Measurements from ENCODE around the gene G6PD. TPM values are rescaled to one million over a fixed set of nuclear protein-coding genes. Genes with fewer than 3 reads are reported as not detected.

Gene G6PD
- total RNA-seq, 4 donors from 2014 or later, result 7.4 to 24.4 (median 19.3) TPM

- no peak for TF ChIP-seq CTCF (IDR thresholded peaks at IDR 0.05)
- TF ChIP-seq POLR2A (IDR thresholded peaks at IDR 0.05), result no peak
- no peak for TF ChIP-seq POLR2AphosphoS5 (IDR thresholded peaks at IDR 0.05)
- no peak for TF ChIP-seq EP300 (IDR thresholded peaks at IDR 0.05; ENCODE audit: low read depth)
- Histone ChIP-seq H3K9me3 (no peaks in the 10 kb centered on the region), H3K36me3 (no peaks in the 10 kb centered on the region), H3K27ac (no peak overlapping the region), H3K4me1 (peaks cover 0 to 12% (median 3%) of the 10 kb centered on the region in 4 donors), H3K4me3 (no peak overlapping the region), H3K27me3 (no peaks in the 10 kb centered on the region)
- in situ Hi-C loops (cut with MboI; ENCODE audit: low pct_ligation_motif_present in 1 of 4, low pct_unique_long_range_greater_than_20kb in 1 of 4, low sequenced_read_pairs in 3 of 4) (loop anchor here in 3 of 4 donors (25.0 kb wide), 3 partner anchors 114 to 1564 kb away; partner anchors contain the start of genes DNASE1L1 (in 3 of the 3), TAFAZZIN (in 3 of the 3), HCFC1 (in 1 of the 3) and TMEM187 (in 1 of the 3)), intact Hi-C loops (cut with DNase I; ENCODE audit: low total_unique reads) (no loop called here)
- WGBS, 2 donors (ENCODE audit: low coverage in 1 of 2), result 79 to 100% methylated on average over 2 to 14 of the region's 14 CpGs
- DNase-seq, result no peak
Measured at GRCh38 chrX:154525606-154526490, 20.8 kb downstream of the G6PD start.

GRCh38 chrX:154519389-154519788, 27.3 kb downstream of the G6PD start:
- WGBS, 2 donors (ENCODE audit: low coverage in 1 of 2), result 89% methylated on average over 8 of the region's 8 CpGs; no CpG with 5 or more reads in 1 of the 2 donors
- Histone ChIP-seq H3K36me3 (no peaks in the 10 kb centered on the region), H3K4me1 (peaks cover 5 to 24% (median 12%) of the 10 kb centered on the region in 4 donors), H3K27me3 (no peaks in the 10 kb centered on the region), H3K9me3 (no peaks in the 10 kb centered on the region), H3K4me3 (no peak overlapping the region), H3K27ac (no peak overlapping the region)
- TF ChIP-seq CTCF (IDR thresholded peaks at IDR 0.05) (no peak), EP300 (IDR thresholded peaks at IDR 0.05; ENCODE audit: low read depth) (no peak), POLR2A (IDR thresholded peaks at IDR 0.05) (no peak), POLR2AphosphoS5 (IDR thresholded peaks at IDR 0.05) (no peak)
- no peak for DNase-seq
- in situ Hi-C loops (cut with MboI; ENCODE audit: low pct_ligation_motif_present in 1 of 4, low pct_unique_long_range_greater_than_20kb in 1 of 4, low sequenced_read_pairs in 3 of 4) (no loop called here), intact Hi-C loops (cut with DNase I; ENCODE audit: low total_unique reads) (no loop called here)

GRCh38 chrX:154517101-154517781, 29.4 kb downstream of the G6PD start:
- peak; percentile 28 for DNase-seq
- intact Hi-C loops (cut with DNase I; ENCODE audit: low total_unique reads), result no loop called here
- H3K36me3 ChIP-seq, result no peaks in the 10 kb centered on the region
- 62% methylated on average over 25 of the region's 25 CpGs; no CpG with 5 or more reads in 1 of the 2 donors for WGBS, 2 donors (ENCODE audit: low coverage in 1 of 2)
- H3K4me1 ChIP-seq, result peaks cover 5 to 24% (median 12%) of the 10 kb centered on the region in 4 donors
- H3K9me3 ChIP-seq, result no peaks in the 10 kb centered on the region
- no peaks in the 10 kb centered on the region for H3K27me3 ChIP-seq
- in situ Hi-C loops (cut with MboI; ENCODE audit: low pct_ligation_motif_present in 1 of 4, low pct_unique_long_range_greater_than_20kb in 1 of 4, low sequenced_read_pairs in 3 of 4), result no loop called here
- peak overlapping the region in 3 of 4 donors; percentile 27 to 78 (median 57) for H3K4me3 ChIP-seq
- H3K27ac ChIP-seq, result peak overlapping the region; percentile 93 to 98 (median 96)
- TF ChIP-seq CTCF (IDR thresholded peaks at IDR 0.05), result no peak
- no peak for TF ChIP-seq POLR2AphosphoS5 (IDR thresholded peaks at IDR 0.05)
- TF ChIP-seq POLR2A (IDR thresholded peaks at IDR 0.05), result no peak
- no peak for TF ChIP-seq EP300 (IDR thresholded peaks at IDR 0.05; ENCODE audit: low read depth)

- Histone ChIP-seq H3K27me3 (no peaks in the 10 kb centered on the region), H3K27ac (peak overlapping the region; percentile 93 to 98 (median 96)), H3K4me1 (peaks cover 5 to 24% (median 12%) of the 10 kb centered on the region in 4 donors), H3K4me3 (peak overlapping the region; percentile 7 to 78 (median 42)), H3K36me3 (no peaks in the 10 kb centered on the region), H3K9me3 (no peaks in the 10 kb centered on the region)
- in situ Hi-C loops (cut with MboI; ENCODE audit: low pct_ligation_motif_present in 1 of 4, low pct_unique_long_range_greater_than_20kb in 1 of 4, low sequenced_read_pairs in 3 of 4), result no loop called here
- TF ChIP-seq CTCF (IDR thresholded peaks at IDR 0.05) (no peak), POLR2A (IDR thresholded peaks at IDR 0.05) (no peak), EP300 (IDR thresholded peaks at IDR 0.05; ENCODE audit: low read depth) (no peak), POLR2AphosphoS5 (IDR thresholded peaks at IDR 0.05) (no peak)
- WGBS, 2 donors (ENCODE audit: low coverage in 1 of 2), result 47% methylated on average over 19 of the region's 19 CpGs; no CpG with 5 or more reads in 1 of the 2 donors
- no peak for DNase-seq
- intact Hi-C loops (cut with DNase I; ENCODE audit: low total_unique reads), result no loop called here
Measured at GRCh38 chrX:154516656-154517100, 30.0 kb downstream of the G6PD start.
